Measurements from ENCODE around the gene MGAT3. TPM values are rescaled to one million over a fixed set of nuclear protein-coding genes. Genes with fewer than 3 reads are reported as not detected.

The MGAT3 gene
- polyA plus RNA-seq, 5 donors = 8.5 to 19.0 (median 15.3) TPM

DNA sequence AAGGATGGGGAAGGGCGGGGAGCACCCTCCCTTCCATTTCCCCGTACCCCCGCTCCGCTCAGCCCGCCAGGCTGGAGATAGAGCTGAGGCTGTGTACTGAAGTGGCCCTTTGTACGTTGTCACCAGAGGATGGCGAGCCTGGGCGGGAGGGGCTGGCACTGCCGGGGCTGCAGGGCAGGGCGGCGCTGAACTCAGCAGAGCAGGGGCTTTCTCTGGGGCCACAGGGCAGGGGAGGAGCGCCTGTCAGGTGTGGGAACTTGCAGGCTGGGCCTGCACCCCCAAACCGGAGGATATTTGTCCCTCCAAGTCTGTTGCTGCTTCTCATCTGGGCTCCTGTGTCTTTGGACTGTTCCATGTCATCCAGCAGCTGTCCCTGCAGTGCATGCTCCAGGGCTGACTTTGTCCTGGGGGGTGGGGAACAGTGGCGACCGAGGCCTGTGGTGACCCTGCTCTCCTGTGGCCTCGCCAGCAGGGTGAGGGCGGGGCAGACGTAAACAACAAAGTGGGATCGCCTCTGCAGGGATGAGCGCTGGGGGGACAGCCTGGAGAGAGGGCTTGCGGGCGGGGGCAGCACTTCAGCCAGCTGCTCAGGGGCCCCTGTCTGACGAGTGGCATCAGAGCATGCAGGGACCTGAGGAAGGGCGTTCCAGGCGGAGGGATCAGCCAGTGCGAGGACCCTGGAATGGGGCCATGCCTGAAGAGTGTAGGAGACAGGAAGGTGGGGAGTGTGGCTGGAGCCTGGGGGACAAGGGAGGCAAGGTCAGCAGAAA, 13.1 kb downstream of the MGAT3 start:
- no peak for DNase-seq

DNA sequence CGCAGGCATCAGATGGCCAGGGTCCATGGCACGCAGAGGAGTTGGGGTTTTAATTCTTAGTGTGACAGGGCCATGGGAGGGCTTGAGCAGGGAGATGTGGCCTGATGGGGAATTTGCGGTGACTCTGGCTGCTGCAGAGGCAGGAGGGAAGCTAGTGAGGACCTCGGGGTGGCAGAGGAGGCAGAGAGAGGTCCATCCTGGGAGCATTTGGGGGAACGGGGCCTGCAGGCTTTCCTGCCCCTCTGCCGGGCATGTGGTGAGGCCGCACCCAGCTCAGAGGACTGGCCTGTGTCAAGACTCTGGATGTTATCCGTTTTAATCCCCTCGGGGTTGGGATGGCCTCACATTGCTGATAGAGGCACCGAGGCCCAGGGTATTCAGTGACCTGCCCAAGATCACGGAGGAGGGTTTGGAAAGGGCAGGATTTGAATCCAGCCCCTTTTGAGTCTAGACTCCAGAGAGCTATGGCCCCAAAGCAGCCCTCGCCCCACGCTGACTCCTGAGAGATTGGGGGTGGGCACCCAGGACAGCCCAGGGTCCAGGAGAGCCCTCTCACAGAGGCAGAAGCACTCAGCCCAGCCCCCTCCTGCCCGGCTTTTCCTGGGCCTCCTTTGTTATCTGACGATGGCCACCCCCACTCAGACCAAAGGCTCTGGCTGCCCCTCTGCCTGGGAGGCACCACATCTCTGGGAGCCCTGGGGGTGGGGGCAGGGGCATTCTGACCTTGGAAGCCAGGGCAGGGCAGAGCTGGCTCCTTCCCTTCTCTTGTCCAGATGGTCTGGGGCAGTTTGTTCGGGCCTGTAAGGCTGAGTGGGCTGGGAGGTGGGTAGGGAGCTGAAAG, 13.9 kb downstream of the MGAT3 start:
- no peak for DNase-seq

GRCh38 chr22:39471381-39472141, 14.7 kb downstream of the MGAT3 start:
- no peak for DNase-seq

DNA sequence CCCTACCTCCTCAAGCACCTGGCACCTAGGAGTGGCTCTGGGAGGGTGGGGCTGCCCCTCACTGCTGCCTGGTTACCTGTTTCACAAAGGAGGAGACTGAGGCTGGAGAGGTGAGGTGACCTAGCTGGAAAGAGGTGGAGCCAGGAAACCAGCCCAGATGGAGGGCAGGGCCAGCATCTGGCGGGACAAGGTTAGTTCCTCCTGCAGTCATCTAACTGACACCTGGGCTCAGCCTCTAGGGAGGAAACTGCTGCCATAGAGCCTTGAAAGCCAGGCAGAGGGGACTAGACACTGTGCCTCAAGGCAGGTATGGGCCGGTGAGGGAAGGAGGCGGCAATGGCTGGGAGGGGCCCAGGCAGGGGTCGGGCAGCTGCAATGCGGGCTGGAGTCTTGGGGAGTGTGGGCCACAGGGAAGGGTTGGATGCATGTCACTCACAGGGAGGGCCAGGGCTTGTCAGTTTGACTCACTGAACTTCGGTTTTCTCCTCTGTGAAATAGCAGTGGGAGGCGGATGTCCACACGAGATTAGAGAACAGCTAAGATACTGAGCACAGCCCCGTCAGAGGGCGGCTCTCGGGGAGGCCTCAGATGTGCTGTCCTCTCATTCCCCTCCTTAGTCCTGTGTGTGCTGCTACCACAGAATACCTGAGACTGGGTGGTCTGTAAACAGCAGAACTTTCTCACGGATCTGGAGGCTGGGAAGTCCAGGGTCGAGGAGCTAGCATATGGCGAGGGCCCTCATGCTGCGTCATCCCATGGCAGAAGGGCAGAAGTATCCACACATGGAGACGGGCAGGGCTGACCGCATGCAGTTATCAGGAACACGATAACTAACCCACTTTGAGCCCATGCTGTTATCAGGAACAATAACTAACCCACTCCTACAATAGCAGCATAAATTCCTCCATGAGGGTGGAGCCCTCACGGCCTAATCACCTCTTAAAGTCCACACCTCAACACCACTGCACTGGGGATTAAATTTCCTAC, 16.1 kb downstream of the MGAT3 start:
- DNase-seq = no peak

GRCh38 chr22:39473851-39474250, 17.0 kb downstream of the MGAT3 start:
- no peak for DNase-seq

- no peak for DNase-seq
Measured at GRCh38 chr22:39474351-39475111, 17.7 kb downstream of the MGAT3 start.

- no peak for DNase-seq
Measured at GRCh38 chr22:39475337-39475736, 18.5 kb downstream of the MGAT3 start.

DNA sequence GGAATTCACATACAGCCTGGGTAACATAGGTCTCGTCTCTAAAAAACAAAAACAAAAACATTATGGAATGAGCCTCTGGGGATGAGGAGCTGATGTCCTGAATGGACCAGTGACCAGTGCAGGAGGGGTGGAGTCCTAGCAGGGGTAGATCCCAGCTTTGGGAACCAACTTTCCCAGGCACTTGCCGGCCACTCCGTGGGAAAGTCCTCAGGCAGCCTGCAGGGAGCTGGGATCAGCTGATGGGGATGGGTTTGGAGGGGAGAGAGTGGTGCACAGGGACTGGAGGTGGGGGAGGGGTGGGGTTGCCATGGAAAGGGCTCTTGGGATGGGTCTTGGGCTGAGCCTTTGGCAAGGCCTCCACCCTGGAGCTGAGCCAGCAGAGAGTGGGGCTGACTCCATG, 19.1 kb downstream of the MGAT3 start:
- no peak for DNase-seq

DNA sequence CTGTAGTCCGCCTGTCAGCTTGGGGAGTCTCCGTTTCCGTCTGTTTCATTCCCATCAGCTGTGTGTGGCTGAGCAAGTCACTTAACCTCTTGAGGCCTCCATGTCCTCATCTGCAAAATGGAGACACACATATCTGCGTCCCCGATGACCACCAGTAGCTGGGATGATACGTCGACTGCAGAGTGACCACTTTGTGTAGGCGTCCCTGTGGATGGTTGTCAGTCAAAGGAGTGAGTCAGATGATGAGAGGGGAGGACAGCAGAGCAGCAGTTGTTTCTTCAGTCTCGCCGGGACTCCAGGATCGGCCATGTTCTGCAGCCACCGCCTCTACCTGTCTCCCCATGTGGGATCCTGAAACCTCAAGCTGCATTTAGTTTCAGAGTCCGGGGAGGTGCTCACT, 19.9 kb downstream of the MGAT3 start:
- DNase-seq = no peak

DNA sequence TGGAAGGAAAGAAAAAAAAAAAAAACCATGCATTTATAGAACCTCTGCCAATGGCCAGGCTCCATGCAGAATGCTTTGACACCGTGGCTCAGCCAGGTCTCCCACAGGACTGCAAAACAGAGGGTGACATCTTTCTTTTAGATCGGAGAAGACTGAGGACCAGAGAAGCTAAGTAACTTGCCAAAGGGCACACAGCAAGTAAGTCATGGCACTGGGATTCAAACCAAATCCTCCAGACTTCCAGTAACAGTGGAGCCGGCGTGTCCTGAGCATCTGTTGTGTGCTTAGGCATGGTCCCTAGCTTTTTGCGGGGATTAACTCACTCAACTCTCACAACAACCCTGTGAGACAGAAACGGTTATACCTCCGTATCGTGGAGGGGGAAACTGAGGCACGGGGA, 20.7 kb downstream of the MGAT3 start:
- DNase-seq = no peak

DNA sequence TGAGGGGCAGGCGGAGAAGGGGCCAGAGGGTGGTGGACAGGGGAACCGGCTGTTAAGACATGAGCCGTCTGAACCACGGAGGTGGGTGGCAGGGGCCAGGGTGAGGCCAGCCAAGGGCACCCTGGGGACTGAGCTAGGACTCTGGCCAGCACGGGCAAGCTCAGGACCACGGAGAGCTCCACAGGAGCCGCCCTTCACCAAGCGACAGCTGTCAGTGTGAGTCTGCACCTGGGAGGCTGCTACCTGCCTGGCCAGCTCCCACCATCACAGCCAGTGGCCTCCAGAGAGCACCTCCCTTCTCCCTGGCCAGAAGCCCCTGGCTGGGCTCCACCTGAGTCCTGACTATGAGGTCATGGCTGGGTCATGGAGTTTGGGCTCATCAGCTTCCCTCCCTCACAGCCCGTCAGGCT, 21.6 kb downstream of the MGAT3 start:
- DNase-seq = no peak

- DNase-seq = no peak
Measured at GRCh38 chr22:39479254-39479653, 22.4 kb downstream of the MGAT3 start.

- no peak for DNase-seq
Measured at GRCh38 chr22:39480557-39480956, 23.7 kb downstream of the MGAT3 start.

DNA sequence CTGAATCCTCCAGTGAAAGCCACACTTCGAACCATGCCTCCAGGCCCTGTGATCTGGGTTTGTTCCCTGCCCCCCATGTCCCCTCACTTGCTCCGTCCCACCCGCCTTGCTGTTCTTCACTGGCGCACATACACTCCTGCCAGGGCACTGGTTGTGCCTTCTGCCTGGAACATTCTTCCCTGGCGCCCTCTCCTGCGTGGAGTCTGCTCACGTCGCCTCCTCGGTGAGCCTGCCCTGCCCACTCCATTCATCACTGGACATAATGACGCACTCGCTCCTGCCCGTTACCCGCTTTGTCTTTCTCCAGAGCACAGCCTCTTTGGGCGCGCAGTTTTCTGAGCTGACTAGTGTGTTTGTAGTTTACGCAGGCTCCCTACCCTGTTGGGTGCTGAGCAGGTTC, 24.2 kb downstream of the MGAT3 start:
- no peak for DNase-seq

DNA sequence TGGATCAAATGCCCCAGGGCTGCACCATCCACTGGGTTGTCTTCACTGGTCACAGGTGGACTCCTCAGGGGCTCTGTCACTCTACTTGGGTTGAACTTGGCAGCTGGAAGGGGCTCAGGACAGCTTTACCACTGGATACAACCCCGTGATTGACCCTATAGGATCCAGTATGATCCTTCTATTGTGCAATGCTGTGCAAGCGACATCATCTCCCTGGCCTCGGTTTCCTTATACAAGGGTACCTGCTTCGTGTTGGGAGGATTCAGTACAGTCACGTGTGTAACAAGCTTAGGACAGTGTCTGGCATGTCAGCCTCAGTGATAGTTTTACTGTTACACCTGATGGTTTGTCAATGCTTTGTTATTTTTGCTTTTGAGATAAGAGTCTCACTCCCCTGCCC, 24.8 kb downstream of the MGAT3 start:
- DNase-seq = no peak

GRCh38 chr22:39482768-39483167, 26.0 kb downstream of the MGAT3 start:
- DNase-seq = no peak

GRCh38 chr22:39486951-39487825, 30.4 kb downstream of the MGAT3 start:
- no peak for DNase-seq

DNA sequence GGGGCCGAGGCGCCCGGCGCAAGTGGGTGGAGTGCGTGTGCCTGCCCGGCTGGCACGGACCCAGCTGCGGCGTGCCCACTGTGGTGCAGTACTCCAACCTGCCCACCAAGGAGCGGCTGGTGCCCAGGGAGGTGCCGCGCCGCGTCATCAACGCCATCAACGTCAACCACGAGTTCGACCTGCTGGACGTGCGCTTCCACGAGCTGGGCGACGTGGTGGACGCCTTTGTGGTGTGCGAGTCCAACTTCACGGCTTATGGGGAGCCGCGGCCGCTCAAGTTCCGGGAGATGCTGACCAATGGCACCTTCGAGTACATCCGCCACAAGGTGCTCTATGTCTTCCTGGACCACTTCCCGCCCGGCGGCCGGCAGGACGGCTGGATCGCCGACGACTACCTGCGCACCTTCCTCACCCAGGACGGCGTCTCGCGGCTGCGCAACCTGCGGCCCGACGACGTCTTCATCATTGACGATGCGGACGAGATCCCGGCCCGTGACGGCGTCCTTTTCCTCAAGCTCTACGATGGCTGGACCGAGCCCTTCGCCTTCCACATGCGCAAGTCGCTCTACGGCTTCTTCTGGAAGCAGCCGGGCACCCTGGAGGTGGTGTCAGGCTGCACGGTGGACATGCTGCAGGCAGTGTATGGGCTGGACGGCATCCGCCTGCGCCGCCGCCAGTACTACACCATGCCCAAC, 31.2 kb downstream of the MGAT3 start:
- DNase-seq = no peak
